ENCODE results near the gene TMCO2.
A peak's percentile ranks its signal among the peaks of the same experiment; 100 is the strongest.

Gene TMCO2

GRCh38 chr1:40267767-40268187, 20.0 kb downstream of the TMCO2 start:
- DNase-seq (ENCODE audit: low read depth) = peak; percentile 96
- TF ChIP-seq CTCF (conservative IDR thresholded peaks at IDR 0.05; ENCODE audit: low read length) = no peak
- no peak overlapping the region for H3K4me3 ChIP-seq (ENCODE audit: low read length)

GRCh38 chr1:40268211-40268610, 20.5 kb downstream of the TMCO2 start:
- DNase-seq (ENCODE audit: low read depth) = no peak
- TF ChIP-seq CTCF (conservative IDR thresholded peaks at IDR 0.05; ENCODE audit: low read length) = no peak
- no peak overlapping the region for H3K4me3 ChIP-seq (ENCODE audit: low read length)

- DNase-seq (ENCODE audit: low read depth) = peak; percentile 33
- TF ChIP-seq CTCF (conservative IDR thresholded peaks at IDR 0.05; ENCODE audit: low read length) = no peak
- H3K4me3 ChIP-seq (ENCODE audit: low read length) = no peak overlapping the region
Measured at GRCh38 chr1:40270152-40270834, 22.6 kb downstream of the TMCO2 start.

- H3K4me3 ChIP-seq (ENCODE audit: low read length) = no peak overlapping the region
- TF ChIP-seq CTCF (conservative IDR thresholded peaks at IDR 0.05; ENCODE audit: low read length) = no peak
- no peak for DNase-seq (ENCODE audit: low read depth)
Measured at GRCh38 chr1:40272653-40273213, 25.0 kb downstream of the TMCO2 start.

- no peak for TF ChIP-seq CTCF (conservative IDR thresholded peaks at IDR 0.05; ENCODE audit: low read length)
- DNase-seq (ENCODE audit: low read depth) = no peak
- no peak overlapping the region for H3K4me3 ChIP-seq (ENCODE audit: low read length)
Measured at GRCh38 chr1:40273547-40274166, 25.9 kb downstream of the TMCO2 start.

GRCh38 chr1:40274331-40274730, 26.6 kb downstream of the TMCO2 start:
- DNase-seq (ENCODE audit: low read depth) = no peak
- TF ChIP-seq CTCF (conservative IDR thresholded peaks at IDR 0.05; ENCODE audit: low read length) = no peak
- no peak overlapping the region for H3K4me3 ChIP-seq (ENCODE audit: low read length)

GRCh38 chr1:40276122-40276521, 28.4 kb downstream of the TMCO2 start:
- DNase-seq (ENCODE audit: low read depth) = no peak
- TF ChIP-seq CTCF (conservative IDR thresholded peaks at IDR 0.05; ENCODE audit: low read length) = no peak
- H3K4me3 ChIP-seq (ENCODE audit: low read length) = no peak overlapping the region

Data from AG10803 (cell line).